ENCODE results near the gene EXOC4. TPM values are rescaled to one million over a fixed set of nuclear protein-coding genes. Genes with fewer than 3 reads are reported as not detected.

Gene EXOC4
- total and polyA plus RNA-seq, 9 donors = 26.8 to 80.5 (median 70.7) TPM

DNA sequence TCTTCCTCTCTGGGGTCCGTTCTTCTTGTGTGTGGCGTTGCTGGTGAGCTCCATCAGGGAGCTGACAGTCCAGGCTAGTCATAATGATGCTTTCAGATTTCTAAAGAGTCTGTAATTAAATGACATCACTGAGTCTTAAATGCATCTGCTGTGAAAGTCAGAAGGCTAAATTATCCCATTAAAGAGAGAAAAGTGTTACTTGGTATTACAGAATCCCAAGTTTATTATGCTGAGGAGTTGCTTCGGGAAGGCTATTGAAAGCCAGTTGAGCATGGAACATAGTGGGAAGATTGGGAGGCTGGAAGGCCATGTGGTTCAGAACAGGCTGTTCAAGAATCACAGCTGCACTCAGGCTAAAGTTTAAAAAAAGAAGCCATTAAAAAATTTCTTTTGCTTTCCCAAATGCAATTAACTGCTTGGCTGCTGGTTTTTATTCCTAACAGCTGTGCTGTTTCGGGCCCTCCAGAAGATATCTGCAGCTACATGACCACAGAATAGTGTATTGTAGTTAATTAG lies 531.7 kb downstream of the EXOC4 start:
- Histone ChIP-seq H3K36me3 (no peaks in the 10 kb centered on the region), H3K4me1 (ENCODE audit: insufficient read depth) (no peaks in the 10 kb centered on the region), H3K27ac (no peak overlapping the region), H3K27me3 (no peaks in the 10 kb centered on the region), H3K9me3 (no peaks in the 10 kb centered on the region), H3K4me3 (no peak overlapping the region)
- TF ChIP-seq, protein P1, sequence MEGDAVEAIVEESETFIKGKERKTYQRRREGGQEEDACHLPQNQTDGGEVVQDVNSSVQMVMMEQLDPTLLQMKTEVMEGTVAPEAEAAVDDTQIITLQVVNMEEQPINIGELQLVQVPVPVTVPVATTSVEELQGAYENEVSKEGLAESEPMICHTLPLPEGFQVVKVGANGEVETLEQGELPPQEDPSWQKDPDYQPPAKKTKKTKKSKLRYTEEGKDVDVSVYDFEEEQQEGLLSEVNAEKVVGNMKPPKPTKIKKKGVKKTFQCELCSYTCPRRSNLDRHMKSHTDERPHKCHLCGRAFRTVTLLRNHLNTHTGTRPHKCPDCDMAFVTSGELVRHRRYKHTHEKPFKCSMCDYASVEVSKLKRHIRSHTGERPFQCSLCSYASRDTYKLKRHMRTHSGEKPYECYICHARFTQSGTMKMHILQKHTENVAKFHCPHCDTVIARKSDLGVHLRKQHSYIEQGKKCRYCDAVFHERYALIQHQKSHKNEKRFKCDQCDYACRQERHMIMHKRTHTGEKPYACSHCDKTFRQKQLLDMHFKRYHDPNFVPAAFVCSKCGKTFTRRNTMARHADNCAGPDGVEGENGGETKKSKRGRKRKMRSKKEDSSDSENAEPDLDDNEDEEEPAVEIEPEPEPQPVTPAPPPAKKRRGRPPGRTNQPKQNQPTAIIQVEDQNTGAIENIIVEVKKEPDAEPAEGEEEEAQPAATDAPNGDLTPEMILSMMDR (IDR thresholded peaks at IDR 0.05) = no peak
- no peak for TF ChIP-seq EP300 (IDR thresholded peaks at IDR 0.05)
- TF ChIP-seq POLR2A (IDR thresholded peaks at IDR 0.05) = no peak
- DNase-seq = no peak
- WGBS, 3 donors = 38 to 45% (median 41%) methylated on average over 4 of the region's 4 CpGs
- intact Hi-C loops (cut with DNase I) = loop anchor here in 1 of 4 donors (5.0 kb wide), 1 partner anchor 882 kb away; no protein-coding TSS in a partner anchor

DNA sequence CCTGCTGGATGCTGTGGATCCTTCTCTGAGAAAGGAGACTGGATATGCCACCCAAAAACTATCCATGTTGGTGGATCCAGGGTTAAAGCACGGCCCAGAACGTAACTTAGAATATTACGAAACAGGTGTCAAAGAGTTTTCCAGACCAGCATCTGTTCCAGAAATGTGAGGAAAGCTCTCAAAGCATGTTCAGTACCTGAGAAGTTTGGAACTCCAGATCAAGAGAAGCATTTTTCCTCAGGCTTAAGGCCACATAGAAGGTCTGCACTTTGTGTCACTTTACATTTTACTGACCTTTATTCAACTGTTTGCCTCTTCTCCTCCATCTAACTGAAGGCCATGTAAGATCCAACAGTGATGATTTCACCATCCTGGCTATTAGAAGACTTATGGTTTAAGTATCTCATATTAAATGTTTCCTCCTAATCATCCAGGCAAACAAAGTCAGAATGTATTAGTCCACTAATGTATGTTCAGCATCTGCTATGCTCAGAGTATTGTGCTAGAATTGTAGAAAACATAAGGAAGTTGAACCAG lies 533.6 kb downstream of the EXOC4 start:
- Histone ChIP-seq H3K27me3 (no peaks in the 10 kb centered on the region), H3K36me3 (no peaks in the 10 kb centered on the region), H3K9me3 (no peaks in the 10 kb centered on the region), H3K27ac (no peak overlapping the region), H3K4me1 (ENCODE audit: insufficient read depth) (no peaks in the 10 kb centered on the region), H3K4me3 (no peak overlapping the region)
- DNase-seq = no peak
- 56 to 58% (median 57%) methylated on average over 3 of the region's 3 CpGs for WGBS, 3 donors
- no peak for TF ChIP-seq EP300 (IDR thresholded peaks at IDR 0.05)
- TF ChIP-seq, protein P1 (IDR thresholded peaks at IDR 0.05) = no peak
- no peak for TF ChIP-seq POLR2A (IDR thresholded peaks at IDR 0.05)
- intact Hi-C loops (cut with DNase I) = no loop called here

DNA sequence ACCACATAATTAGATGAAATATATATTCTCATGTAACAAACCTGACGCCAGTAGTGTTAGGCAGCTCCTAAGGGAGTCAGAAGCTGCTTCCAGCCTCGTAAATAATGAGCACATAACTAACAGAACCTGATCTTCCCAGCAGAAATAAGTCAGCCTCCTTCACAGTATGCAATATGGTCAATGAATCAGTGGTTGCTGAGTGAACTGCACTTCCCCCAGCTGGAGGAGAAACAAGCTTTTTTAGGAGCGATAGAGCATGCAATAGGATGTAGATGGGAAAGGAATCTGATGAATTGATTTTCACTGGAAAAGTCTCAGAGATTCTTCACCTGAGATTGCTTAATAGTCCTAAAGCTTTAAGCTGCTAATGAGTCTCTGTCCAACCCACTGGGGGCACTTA lies 537.1 kb downstream of the EXOC4 start:
- H3K4me3 ChIP-seq = no peak overlapping the region
- H3K4me1 ChIP-seq (ENCODE audit: insufficient read depth) = no peaks in the 10 kb centered on the region
- 88 to 100% (median 95%) methylated on average over 3 of the region's 3 CpGs for WGBS, 3 donors
- no peak for DNase-seq
- intact Hi-C loops (cut with DNase I) = no loop called here
- no peak for TF ChIP-seq POLR2A (IDR thresholded peaks at IDR 0.05)
- TF ChIP-seq, protein P1 (IDR thresholded peaks at IDR 0.05) = no peak
- no peak for TF ChIP-seq EP300 (IDR thresholded peaks at IDR 0.05)
- no peaks in the 10 kb centered on the region for H3K36me3 ChIP-seq
- H3K27ac ChIP-seq = no peak overlapping the region
- no peaks in the 10 kb centered on the region for H3K9me3 ChIP-seq
- H3K27me3 ChIP-seq = no peaks in the 10 kb centered on the region

DNA sequence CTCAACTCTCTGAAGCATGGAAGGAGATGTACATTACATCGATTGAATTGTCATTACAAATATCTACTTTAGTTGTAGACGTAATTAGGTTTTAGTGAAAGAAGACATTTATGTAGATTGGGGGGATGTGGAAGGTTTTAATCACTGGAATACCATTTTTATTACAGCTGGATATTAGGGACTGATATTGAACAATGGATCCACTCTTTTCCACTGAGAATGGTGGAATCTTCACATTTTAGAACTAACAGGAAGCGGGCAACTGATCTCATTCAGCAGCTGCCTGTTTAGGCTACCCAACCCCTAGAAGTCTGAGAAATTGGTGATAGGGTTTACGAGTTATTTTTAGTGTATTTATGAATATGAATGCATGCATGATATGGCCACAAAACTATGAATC lies 538.0 kb downstream of the EXOC4 start:
- Histone ChIP-seq H3K4me1 (ENCODE audit: insufficient read depth) (no peaks in the 10 kb centered on the region), H3K27me3 (no peaks in the 10 kb centered on the region), H3K9me3 (no peaks in the 10 kb centered on the region), H3K27ac (no peak overlapping the region), H3K4me3 (no peak overlapping the region), H3K36me3 (no peaks in the 10 kb centered on the region)
- WGBS, 3 donors = 94 to 97% (median 95%) methylated on average over 4 of the region's 4 CpGs
- TF ChIP-seq EP300 (IDR thresholded peaks at IDR 0.05) = no peak
- TF ChIP-seq, protein P1 (IDR thresholded peaks at IDR 0.05) = no peak
- no peak for TF ChIP-seq POLR2A (IDR thresholded peaks at IDR 0.05)
- DNase-seq = no peak
- intact Hi-C loops (cut with DNase I) = no loop called here

All from ovary (tissue), 9 donors.